MCF 10A (cell line): ENCODE results near the gene CBLN3. TPM values are rescaled to one million over a fixed set of nuclear protein-coding genes. Genes with fewer than 3 reads are reported as not detected.

ENCODE experiments used
- BruUV-seq: library from RNA; stranded (reverse); fragments of 400-500 nt; replicated peaks from 2 replicates; lab custom pipeline; 2021; lab: Mats Ljungman, UMichigan
- CTCF ChIA-PET: fragments of 300-600 bp; sonication (Branson Sonifier 250); formaldehyde crosslinking; extraction: SDS; loops from one replicate; lab custom pipeline; 2021; ENCODE audit warnings: antibody characterized with exemption, inconsistent platforms; lab: Yijun Ruan, JAX
- POLR2A ChIA-PET: fragments of 300-600, 350-650 bp; sonication (Branson Sonifier 250); formaldehyde crosslinking; extraction: SDS; loops from one replicate; lab custom pipeline; 2020; ENCODE audit warnings: antibody characterized with exemption, inconsistent platforms; lab: Yijun Ruan, JAX
- DNase-seq: peaks from one replicate; pipeline ENCODE4 v3.0.0-alpha.2; 2018; ENCODE audit not compliant: unreplicated experiment
- H3K27ac Mint-ChIP-seq: one replicate; pipeline ENCODE4 v1.8.0; 2022; ENCODE audit warnings: mild to moderate bottlenecking, low read depth, mixed read lengths; ENCODE audit not compliant: unreplicated experiment
- H3K27me3 Mint-ChIP-seq: one replicate; pipeline ENCODE4 v1.8.0; 2022; ENCODE audit warnings: mixed read lengths; ENCODE audit not compliant: insufficient read depth, unreplicated experiment
- H3K36me3 Mint-ChIP-seq: one replicate; pipeline ENCODE4 v1.8.0; 2022; ENCODE audit warnings: mild to moderate bottlenecking, moderate library complexity, mixed read lengths; ENCODE audit not compliant: insufficient read depth, unreplicated experiment
- H3K4me1 Mint-ChIP-seq: one replicate; pipeline ENCODE4 v1.8.0; 2022; ENCODE audit warnings: mixed read lengths; ENCODE audit not compliant: insufficient read depth, unreplicated experiment
- H3K4me3 Mint-ChIP-seq: one replicate; pipeline ENCODE4 v1.8.0; 2022; ENCODE audit warnings: mild to moderate bottlenecking, moderate library complexity, mixed read lengths; ENCODE audit not compliant: unreplicated experiment
- H3K9me3 Mint-ChIP-seq: one replicate; pipeline ENCODE4 v1.8.0; 2022; ENCODE audit warnings: mixed read lengths; ENCODE audit not compliant: unreplicated experiment
- intact Hi-C: fragments of 100-400 bp; cut with micrococcal nuclease; formaldehyde crosslinking; loops from 2 replicates; pipeline ENCODE4 v1.14.1; 2022
- total RNA-seq: library from RNA; stranded (reverse); gene quantifications from 2 replicates; pipeline ENCODE4 v1.2.3, GENCODE V29; 2022
- TF ChIP-seq, protein P1 (sequence below): fragments of 200-600 bp; IDR thresholded peaks from one replicate; pipeline ENCODE4 v1.8.0; 2022; ENCODE audit warnings: antibody characterized with exemption, mild to moderate bottlenecking; ENCODE audit not compliant: unreplicated experiment

Gene CBLN3
- total RNA-seq, 1 experiment from 2014 or later: 2.4 TPM

DNA sequence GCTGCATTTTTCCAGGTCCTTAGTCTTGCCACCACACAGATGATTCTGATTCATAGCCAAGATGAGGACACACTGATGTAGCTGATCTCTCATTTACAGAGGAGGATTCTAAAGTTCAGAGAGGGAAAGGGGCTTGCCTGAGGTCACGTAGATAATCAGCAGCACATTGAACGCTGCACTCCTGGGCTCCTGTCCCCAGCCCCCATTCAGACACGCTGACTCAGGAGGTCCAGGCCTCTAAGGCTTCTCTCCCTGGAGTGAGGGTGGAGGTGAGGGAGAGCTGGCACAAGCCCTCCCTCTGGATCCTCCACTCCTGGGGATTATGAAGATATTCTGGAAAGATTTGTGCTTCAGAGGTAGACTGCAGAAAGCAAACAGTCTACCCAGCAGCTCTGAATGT lies 51.1 kb downstream of the CBLN3 start:
- H3K9me3 Mint-ChIP-seq: no peaks in the 10 kb centered on the region
- BruUV-seq: no TSS peak
- H3K27ac Mint-ChIP-seq: no peak overlapping the region
- H3K4me3 Mint-ChIP-seq: no peak overlapping the region
- ChIA-PET CTCF (interaction anchor here (0.8 to 4.5 kb wide), 7 partner anchors 12 to 58 kb away, joined by 3 to 27 read pairs (median 10); partner anchors contain the start of genes ADCY4 and KHNYN), POLR2A (interaction anchor here (0.9 to 3.1 kb wide), 4 partner anchors 17 to 31 kb away, joined by 3 to 12 read pairs (median 6); no protein-coding TSS in a partner anchor)
- TF ChIP-seq, protein P1, sequence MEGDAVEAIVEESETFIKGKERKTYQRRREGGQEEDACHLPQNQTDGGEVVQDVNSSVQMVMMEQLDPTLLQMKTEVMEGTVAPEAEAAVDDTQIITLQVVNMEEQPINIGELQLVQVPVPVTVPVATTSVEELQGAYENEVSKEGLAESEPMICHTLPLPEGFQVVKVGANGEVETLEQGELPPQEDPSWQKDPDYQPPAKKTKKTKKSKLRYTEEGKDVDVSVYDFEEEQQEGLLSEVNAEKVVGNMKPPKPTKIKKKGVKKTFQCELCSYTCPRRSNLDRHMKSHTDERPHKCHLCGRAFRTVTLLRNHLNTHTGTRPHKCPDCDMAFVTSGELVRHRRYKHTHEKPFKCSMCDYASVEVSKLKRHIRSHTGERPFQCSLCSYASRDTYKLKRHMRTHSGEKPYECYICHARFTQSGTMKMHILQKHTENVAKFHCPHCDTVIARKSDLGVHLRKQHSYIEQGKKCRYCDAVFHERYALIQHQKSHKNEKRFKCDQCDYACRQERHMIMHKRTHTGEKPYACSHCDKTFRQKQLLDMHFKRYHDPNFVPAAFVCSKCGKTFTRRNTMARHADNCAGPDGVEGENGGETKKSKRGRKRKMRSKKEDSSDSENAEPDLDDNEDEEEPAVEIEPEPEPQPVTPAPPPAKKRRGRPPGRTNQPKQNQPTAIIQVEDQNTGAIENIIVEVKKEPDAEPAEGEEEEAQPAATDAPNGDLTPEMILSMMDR: no peak
- no peaks in the 10 kb centered on the region for H3K4me1 Mint-ChIP-seq
- no peaks in the 10 kb centered on the region for H3K36me3 Mint-ChIP-seq
- DNase-seq: no peak
- intact Hi-C loops: no loop called here
- no peaks in the 10 kb centered on the region for H3K27me3 Mint-ChIP-seq

DNA sequence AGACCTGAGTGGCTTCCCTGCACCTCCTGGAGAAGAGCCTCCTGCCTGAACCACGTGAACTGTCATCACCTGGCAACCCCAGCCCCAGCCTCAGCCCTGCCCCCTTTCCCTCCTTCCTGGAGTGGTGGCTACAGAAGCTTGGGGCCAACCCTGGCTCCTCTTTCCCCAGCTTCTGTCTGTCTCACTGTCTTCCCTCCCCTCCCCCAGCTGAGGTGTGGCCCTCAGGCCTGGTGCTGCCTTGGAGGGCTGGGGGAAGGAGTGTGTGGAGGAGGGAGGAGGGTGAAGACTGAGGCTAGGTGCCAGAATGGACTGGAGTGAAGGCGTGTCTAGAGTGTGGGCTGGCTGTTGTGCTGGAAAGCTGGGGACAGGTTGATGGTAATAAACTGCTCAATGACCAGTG lies 51.8 kb downstream of the CBLN3 start:
- TF ChIP-seq, protein P1: no peak
- H3K27me3 Mint-ChIP-seq: no peaks in the 10 kb centered on the region
- H3K4me1 Mint-ChIP-seq: no peaks in the 10 kb centered on the region
- no peaks in the 10 kb centered on the region for H3K9me3 Mint-ChIP-seq
- peak; percentile 29 for DNase-seq
- POLR2A ChIA-PET: interaction anchor here (1.0 to 3.1 kb wide), 2 partner anchors 26 to 31 kb away, joined by 3 to 12 read pairs; no protein-coding TSS in a partner anchor
- no peak overlapping the region for H3K4me3 Mint-ChIP-seq
- H3K36me3 Mint-ChIP-seq: no peaks in the 10 kb centered on the region
- no peak overlapping the region for H3K27ac Mint-ChIP-seq
- no TSS peak for BruUV-seq
- intact Hi-C loops: no loop called here
- CTCF ChIA-PET: interaction anchor here (1.3 to 4.5 kb wide), 4 partner anchors 13 to 53 kb away, joined by 3 to 27 read pairs (median 12); partner anchors contain the start of gene KHNYN

DNA sequence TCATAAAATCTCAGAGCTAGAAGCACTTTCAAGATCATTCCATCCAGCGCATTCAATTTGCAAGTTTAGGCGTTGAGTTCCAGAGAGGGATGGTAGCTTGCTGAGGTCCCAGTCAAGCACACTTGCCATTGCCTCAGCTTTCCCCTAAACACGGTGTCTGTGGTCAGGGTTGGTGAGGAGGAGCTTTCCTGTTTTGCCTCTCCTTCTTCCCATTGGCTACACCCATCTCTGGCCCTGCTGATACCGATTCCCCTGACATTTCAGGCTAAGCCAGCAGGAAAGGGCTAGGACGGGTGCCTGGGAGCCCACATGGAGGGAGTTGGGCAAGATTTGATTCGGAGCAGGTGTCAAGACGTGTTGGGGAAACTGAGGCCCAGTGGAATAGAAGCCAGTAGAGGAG lies 52.3 kb downstream of the CBLN3 start:
- Mint-ChIP-seq H3K27ac (no peak overlapping the region), H3K27me3 (no peaks in the 10 kb centered on the region), H3K9me3 (no peaks in the 10 kb centered on the region), H3K4me1 (no peaks in the 10 kb centered on the region), H3K36me3 (no peaks in the 10 kb centered on the region), H3K4me3 (no peak overlapping the region)
- ChIA-PET POLR2A (interaction anchor here (3.1 kb wide), 1 partner anchor 25 kb away, joined by 12 read pairs; no protein-coding TSS in a partner anchor), CTCF (interaction anchor here (2.6 to 4.5 kb wide), 2 partner anchors 33 to 54 kb away, joined by 13 to 27 read pairs; partner anchors contain the start of gene KHNYN)
- intact Hi-C loops: no loop called here
- DNase-seq: no peak
- no TSS peak for BruUV-seq
- TF ChIP-seq, protein P1: no peak

Other genes with a start within 250 kb of the CBLN3 start
- gene IPO4, start 240.9 kb downstream of the CBLN3 start, total RNA-seq: 57.2 and 100 TPM in 2 replicates
- gene TM9SF1, start 234.2 kb downstream of the CBLN3 start, total RNA-seq: 67.8 and 103 TPM in 2 replicates
- 0.68 and 1.2 TPM in 2 replicates for gene TSSK4, start 224.0 kb downstream of the CBLN3 start, total RNA-seq
- 88.6 and 99.0 TPM in 2 replicates for gene CHMP4A, start 216.2 kb downstream of the CBLN3 start, total RNA-seq
- 11.0 and 20.2 TPM in 2 replicates for gene MDP1, start 213.6 kb downstream of the CBLN3 start, total RNA-seq
- gene NEDD8, start 197.3 kb downstream of the CBLN3 start, total RNA-seq: 233 and 243 TPM in 2 replicates
- gene GMPR2, start 196.7 kb downstream of the CBLN3 start, total RNA-seq: 77.3 and 79.9 TPM in 2 replicates
- 47.3 and 47.6 TPM in 2 replicates for gene TINF2, start 187.0 kb downstream of the CBLN3 start, total RNA-seq
- 16.9 and 26.2 TPM in 2 replicates for gene TGM1, start 166.5 kb downstream of the CBLN3 start, total RNA-seq
- 51.7 and 75.0 TPM in 2 replicates for gene RABGGTA, start 158.1 kb downstream of the CBLN3 start, total RNA-seq
- 29.2 and 29.7 TPM in 2 replicates for gene DHRS1, start 129.9 kb downstream of the CBLN3 start, total RNA-seq
- gene NOP9, start 129.8 kb downstream of the CBLN3 start, total RNA-seq: 29.8 and 31.9 TPM in 2 replicates
- gene CIDEB, start 121.7 kb downstream of the CBLN3 start, total RNA-seq: 0.52 and 1.3 TPM in 2 replicates
- gene LTB4R2, start 119.5 kb downstream of the CBLN3 start, total RNA-seq: 21.7 and 23.8 TPM in 2 replicates
- 15.8 and 19.9 TPM in 2 replicates for gene LTB4R, start 118.2 kb downstream of the CBLN3 start, total RNA-seq
- not detected in 2 replicates for gene ADCY4, start 94.6 kb downstream of the CBLN3 start, total RNA-seq
- not detected in 2 replicates for gene RIPK3, start 89.7 kb downstream of the CBLN3 start, total RNA-seq
- gene NFATC4, start 61.5 kb downstream of the CBLN3 start, total RNA-seq: 0.23 and 1.7 TPM in 2 replicates
- gene NYNRIN, start 30.7 kb downstream of the CBLN3 start, total RNA-seq: not detected in 2 replicates
- 63.0 TPM in 2 replicates for gene KHNYN, start 286 bp upstream of the CBLN3 start, total RNA-seq
- gene SDR39U1, start 13.1 kb upstream of the CBLN3 start, total RNA-seq: 53.2 and 58.7 TPM in 2 replicates
- not detected in 2 replicates for gene CMA1, start 78.6 kb upstream of the CBLN3 start, total RNA-seq
- gene CTSG, start 146.6 kb upstream of the CBLN3 start, total RNA-seq: not detected in 2 replicates
- not detected in 2 replicates for gene GZMH, start 180.0 kb upstream of the CBLN3 start, total RNA-seq
- gene GZMB, start 204.5 kb upstream of the CBLN3 start, total RNA-seq: not detected in 2 replicates